GM18870 (cell line): ENCODE measurements around the gene BAIAP2L2.
"Not testable (repeated sequence)": the region's sequence is repeated elsewhere in the genome, so short reads cannot be mapped to it uniquely, and the experiment has no call there.

ENCODE experiments used
- ATAC-seq: cut with Tn5 transposase; IDR thresholded peaks from one replicate; pipeline ENCODE4 v1.9.1; 2021; ENCODE audit warnings: moderate library complexity; ENCODE audit not compliant: unreplicated experiment

BAIAP2L2 gene

GRCh38 chr22:38041760-38042487, 68.6 kb downstream of the BAIAP2L2 start:
- no peak for ATAC-seq

GRCh38 chr22:38040953-38041759, 69.3 kb downstream of the BAIAP2L2 start:
- no peak for ATAC-seq

GRCh38 chr22:38038890-38039812, 71.3 kb downstream of the BAIAP2L2 start:
- ATAC-seq: no peak

- no peak for ATAC-seq
Measured at GRCh38 chr22:38038426-38038825, 72.1 kb downstream of the BAIAP2L2 start.

GRCh38 chr22:38037367-38038150, 72.9 kb downstream of the BAIAP2L2 start:
- ATAC-seq: not testable (repeated sequence)

- no peak for ATAC-seq
Measured at GRCh38 chr22:38036392-38037062, 74.0 kb downstream of the BAIAP2L2 start.

- no peak for ATAC-seq
Measured at GRCh38 chr22:38035530-38035885, 75.0 kb downstream of the BAIAP2L2 start.
